NCI-H524 treated with DMSO at 0.1 percent for 48 hours (cell line): ENCODE measurements around the gene ELP5.

Experiments
- DNase-seq: peaks from one replicate; lab custom pipeline; 2025; lab: John Stamatoyannopoulos, UW

Gene ELP5

GRCh38 chr17:7219229-7219811, 32.7 kb upstream of the ELP5 start:
- no peak for DNase-seq

- DNase-seq, result no peak
These were observed 32.0 kb upstream of the ELP5 start, which contains the start of the genes ACADVL and DLG4 for GRCh38 chr17:7219812-7220592. Gene ACADVL, plus strand, starts transcription at chr17:7219938. Its CDS starts 47 bp downstream, at chr17:7219985. Gene DLG4, minus strand, starts transcription at chr17:7219836.

GRCh38 chr17:7220593-7221277, 31.3 kb upstream of the ELP5 start:
- DNase-seq, result no peak

GRCh38 chr17:7221278-7222092, 30.5 kb upstream of the ELP5 start:
- DNase-seq, result no peak

GRCh38 chr17:7222093-7222971, 29.7 kb upstream of the ELP5 start:
- no peak for DNase-seq

- no peak for DNase-seq
These were observed 29.1 kb upstream of the ELP5 start for GRCh38 chr17:7222972-7223292.

GRCh38 chr17:7223375-7223774, 28.6 kb upstream of the ELP5 start:
- DNase-seq, result no peak

- DNase-seq, result no peak
These were observed 27.9 kb upstream of the ELP5 start for GRCh38 chr17:7224110-7224509.

- DNase-seq, result no peak
These were observed 27.3 kb upstream of the ELP5 start for GRCh38 chr17:7224661-7225111.

- DNase-seq, result no peak
These were observed 26.2 kb upstream of the ELP5 start for GRCh38 chr17:7225711-7226331.

GRCh38 chr17:7226721-7227710, 25.0 kb upstream of the ELP5 start:
- DNase-seq, result no peak

GRCh38 chr17:7228920-7229319, 23.1 kb upstream of the ELP5 start:
- no peak for DNase-seq

- no peak for DNase-seq
These were observed 22.5 kb upstream of the ELP5 start for GRCh38 chr17:7229504-7229903.

GRCh38 chr17:7232114-7232513, 19.9 kb upstream of the ELP5 start:
- no peak for DNase-seq

GRCh38 chr17:7233701-7234082, 18.3 kb upstream of the ELP5 start:
- DNase-seq, result no peak

- no peak for DNase-seq
These were observed 17.7 kb upstream of the ELP5 start, which contains the start of gene DVL2 for GRCh38 chr17:7234083-7234951. Gene DVL2, minus strand, starts transcription at chr17:7234517. Its CDS starts 255 bp downstream, at chr17:7234262.

GRCh38 chr17:7235693-7236665, 16.0 kb upstream of the ELP5 start:
- DNase-seq, result no peak
